Measurements from ENCODE around the gene GNAT1. TPM values are rescaled to one million over a fixed set of nuclear protein-coding genes. Genes with fewer than 3 reads are reported as not detected.

GNAT1 gene
- total RNA-seq, 1 donor, result not detected

DNA sequence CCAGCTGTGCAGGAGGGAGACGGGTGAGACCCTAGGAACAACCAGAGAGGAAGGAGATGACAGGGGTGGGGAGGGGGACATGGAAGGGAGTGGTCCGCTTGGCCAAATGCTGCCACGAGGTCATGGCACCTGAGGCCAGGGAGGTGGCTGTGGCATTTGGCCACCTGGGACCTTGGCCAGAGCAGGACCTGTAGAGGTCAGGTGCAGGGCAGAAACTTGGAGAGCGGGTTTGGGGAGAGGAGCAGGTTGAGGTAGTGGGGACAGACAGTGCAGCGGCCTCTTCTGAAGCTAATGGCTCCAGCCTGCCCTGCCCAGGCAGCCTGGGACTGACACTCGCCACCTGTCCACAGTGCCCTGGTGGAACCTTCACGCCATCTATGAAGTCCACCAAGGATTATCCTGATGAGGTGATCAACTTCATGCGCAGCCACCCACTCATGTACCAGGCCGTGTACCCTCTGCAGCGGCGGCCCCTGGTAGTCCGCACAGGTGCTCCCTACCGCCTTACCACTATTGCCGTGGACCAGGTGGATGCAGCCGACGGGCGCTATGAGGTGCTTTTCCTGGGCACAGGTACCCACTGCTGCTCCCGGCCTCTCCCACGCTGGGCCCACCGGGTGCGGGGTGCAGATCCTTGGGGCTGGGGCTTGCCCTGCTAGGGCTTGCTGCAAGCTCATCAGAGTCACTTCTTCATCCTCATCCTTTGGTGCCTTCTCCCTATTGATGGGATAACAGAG lies 7.0 kb upstream of the GNAT1 start:
- TF ChIP-seq, protein P1, sequence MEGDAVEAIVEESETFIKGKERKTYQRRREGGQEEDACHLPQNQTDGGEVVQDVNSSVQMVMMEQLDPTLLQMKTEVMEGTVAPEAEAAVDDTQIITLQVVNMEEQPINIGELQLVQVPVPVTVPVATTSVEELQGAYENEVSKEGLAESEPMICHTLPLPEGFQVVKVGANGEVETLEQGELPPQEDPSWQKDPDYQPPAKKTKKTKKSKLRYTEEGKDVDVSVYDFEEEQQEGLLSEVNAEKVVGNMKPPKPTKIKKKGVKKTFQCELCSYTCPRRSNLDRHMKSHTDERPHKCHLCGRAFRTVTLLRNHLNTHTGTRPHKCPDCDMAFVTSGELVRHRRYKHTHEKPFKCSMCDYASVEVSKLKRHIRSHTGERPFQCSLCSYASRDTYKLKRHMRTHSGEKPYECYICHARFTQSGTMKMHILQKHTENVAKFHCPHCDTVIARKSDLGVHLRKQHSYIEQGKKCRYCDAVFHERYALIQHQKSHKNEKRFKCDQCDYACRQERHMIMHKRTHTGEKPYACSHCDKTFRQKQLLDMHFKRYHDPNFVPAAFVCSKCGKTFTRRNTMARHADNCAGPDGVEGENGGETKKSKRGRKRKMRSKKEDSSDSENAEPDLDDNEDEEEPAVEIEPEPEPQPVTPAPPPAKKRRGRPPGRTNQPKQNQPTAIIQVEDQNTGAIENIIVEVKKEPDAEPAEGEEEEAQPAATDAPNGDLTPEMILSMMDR (IDR thresholded peaks at IDR 0.05; ENCODE audit: insufficient read depth, low read length), result no peak

DNA sequence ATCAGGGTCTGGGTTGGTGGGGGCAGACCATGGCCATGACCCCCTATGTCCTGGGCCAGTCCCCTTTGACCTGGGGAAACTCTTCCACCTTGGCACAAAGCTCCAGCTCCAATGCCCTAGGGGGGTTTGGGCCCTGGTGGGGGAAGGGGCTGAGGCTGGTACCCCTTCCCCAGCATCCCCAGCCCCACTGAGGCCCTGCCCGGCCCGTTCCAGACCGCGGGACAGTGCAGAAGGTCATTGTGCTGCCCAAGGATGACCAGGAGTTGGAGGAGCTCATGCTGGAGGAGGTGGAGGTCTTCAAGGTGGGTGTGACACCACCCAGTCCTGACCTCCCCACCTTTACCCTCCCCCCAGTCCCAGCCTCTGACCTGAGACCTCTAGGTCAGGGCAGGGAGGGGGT lies 6.2 kb upstream of the GNAT1 start:
- no peak overlapping the region for H3K4me3 ChIP-seq (ENCODE audit: low read depth, low read length)
- no peak for DNase-seq (ENCODE audit: low read depth)
- TF ChIP-seq, protein P1 (IDR thresholded peaks at IDR 0.05; ENCODE audit: insufficient read depth, low read length), result no peak

More for the DNA sequence above, 7.0 kb upstream of the GNAT1 start:
- DNase-seq (ENCODE audit: low read depth), result no peak
- H3K4me3 ChIP-seq (ENCODE audit: low read depth, low read length), result no peak overlapping the region

DNA sequence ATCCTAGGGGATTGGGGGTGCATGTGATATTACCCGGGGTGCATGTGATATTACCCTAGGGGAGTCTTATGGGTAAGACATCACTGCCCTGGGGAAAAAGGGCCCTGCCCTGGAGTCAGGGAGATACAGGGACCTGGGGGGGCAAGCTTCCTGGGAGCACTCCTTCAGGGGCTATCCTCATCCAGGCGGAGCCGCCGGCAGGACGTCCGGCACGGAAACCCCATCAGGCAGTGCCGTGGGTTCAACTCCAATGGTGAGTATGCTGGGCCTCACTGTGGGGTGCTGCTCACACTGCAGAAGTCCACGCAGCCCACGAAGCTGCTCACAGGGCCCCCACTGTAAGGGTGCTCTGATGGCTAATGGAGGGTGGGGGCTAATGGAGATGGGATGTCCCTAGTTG lies 5.3 kb upstream of the GNAT1 start:
- no peak overlapping the region for H3K4me3 ChIP-seq (ENCODE audit: low read depth, low read length)
- TF ChIP-seq, protein P1 (IDR thresholded peaks at IDR 0.05; ENCODE audit: insufficient read depth, low read length), result no peak
- DNase-seq (ENCODE audit: low read depth), result no peak

DNA sequence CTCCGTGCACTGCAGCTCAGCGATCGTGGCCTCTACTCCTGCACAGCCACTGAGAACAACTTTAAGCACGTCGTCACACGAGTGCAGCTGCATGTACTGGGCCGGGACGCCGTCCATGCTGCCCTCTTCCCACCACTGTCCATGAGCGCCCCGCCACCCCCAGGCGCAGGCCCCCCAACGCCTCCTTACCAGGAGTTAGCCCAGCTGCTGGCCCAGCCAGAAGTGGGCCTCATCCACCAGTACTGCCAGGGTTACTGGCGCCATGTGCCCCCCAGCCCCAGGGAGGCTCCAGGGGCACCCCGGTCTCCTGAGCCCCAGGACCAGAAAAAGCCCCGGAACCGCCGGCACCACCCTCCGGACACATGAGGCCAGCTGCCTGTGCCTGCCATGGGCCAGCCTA lies 3.7 kb upstream of the GNAT1 start:
- DNase-seq (ENCODE audit: low read depth), result no peak
- H3K4me3 ChIP-seq (ENCODE audit: low read depth, low read length), result no peak overlapping the region
- TF ChIP-seq, protein P1 (IDR thresholded peaks at IDR 0.05; ENCODE audit: insufficient read depth, low read length), result no peak

DNA sequence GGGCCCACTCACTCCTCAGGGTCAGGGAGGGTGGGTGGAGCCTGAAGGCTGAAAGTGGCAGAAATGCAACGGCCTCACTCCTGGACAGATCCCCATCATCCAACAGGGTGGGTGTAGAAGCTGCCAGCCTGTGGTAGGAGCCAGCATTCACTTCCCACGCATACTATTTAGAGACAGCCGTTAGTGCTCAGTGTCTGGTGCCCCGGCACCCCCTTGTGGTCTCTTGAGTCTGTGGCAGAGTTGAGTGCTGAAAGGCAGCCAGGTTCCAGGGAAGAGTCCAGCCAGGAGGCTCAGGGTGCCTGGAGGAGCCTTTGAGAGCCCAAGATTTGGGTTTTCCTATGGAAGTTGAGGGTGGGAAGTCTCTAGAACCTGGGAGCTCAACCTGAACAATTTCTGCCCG lies 2.1 kb upstream of the GNAT1 start:
- H3K4me3 ChIP-seq (ENCODE audit: low read depth, low read length), result no peak overlapping the region
- peak; percentile 90 for DNase-seq (ENCODE audit: low read depth)
- TF ChIP-seq, protein P1 (IDR thresholded peaks at IDR 0.05; ENCODE audit: insufficient read depth, low read length), result peak; percentile 93

DNA sequence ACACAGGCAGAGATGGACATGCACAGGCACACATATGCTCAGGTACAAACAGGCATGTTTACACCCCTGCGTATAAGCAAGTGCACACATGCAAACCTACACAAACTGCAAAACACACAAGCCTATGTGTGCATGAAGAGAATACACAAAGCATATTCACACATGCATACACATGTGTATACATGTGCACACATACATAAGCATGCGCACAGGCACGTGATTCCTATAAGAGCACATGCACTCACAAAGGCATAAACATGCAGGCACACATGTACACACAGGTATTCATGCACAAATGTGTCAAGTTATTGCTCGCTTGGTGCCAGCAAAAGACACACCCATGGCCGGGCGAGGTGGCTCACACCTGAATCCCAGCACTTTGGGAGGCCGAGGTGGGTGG lies 1.4 kb upstream of the GNAT1 start:
- no peak for DNase-seq (ENCODE audit: low read depth)
- no peak overlapping the region for H3K4me3 ChIP-seq (ENCODE audit: low read depth, low read length)
- TF ChIP-seq, protein P1 (IDR thresholded peaks at IDR 0.05; ENCODE audit: insufficient read depth, low read length), result no peak

DNA sequence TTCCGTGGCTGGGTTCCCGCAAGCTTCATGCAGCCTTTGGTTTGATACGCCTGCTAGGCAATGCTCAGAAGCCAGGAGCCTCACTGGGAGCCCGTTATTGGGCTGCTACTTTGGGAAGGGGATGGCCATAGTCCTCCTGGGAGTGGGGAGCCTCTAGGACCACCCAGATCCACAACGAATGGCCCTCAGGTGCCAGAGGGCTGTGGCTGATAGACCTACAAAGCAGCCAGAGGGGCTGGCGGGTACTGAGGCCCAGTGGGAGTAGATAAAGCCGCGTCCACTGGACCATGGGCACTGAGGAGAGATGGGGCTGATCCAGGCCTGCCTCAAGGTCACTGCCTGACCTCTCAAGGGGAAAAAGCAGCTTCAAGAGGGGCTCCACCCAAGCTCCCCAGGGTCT lies 714 bp downstream of the GNAT1 start:
- TF ChIP-seq, protein P1 (IDR thresholded peaks at IDR 0.05; ENCODE audit: insufficient read depth, low read length), result no peak
- H3K4me3 ChIP-seq (ENCODE audit: low read depth, low read length), result no peak overlapping the region
- DNase-seq (ENCODE audit: low read depth), result no peak
